GM12878 (cell line): Measurements from ENCODE around the gene ZBTB32. TPM values are rescaled to one million over a fixed set of nuclear protein-coding genes. Genes with fewer than 3 reads are reported as not detected.

ENCODE experiments used
- ATAC-seq: fragments of 200-7000 bp; cut with Tn5 transposase; 3 replicates; pipeline ENCODE4 v1.9.1; 2020; ENCODE audit warnings: mild to moderate bottlenecking, moderate library complexity
- BruUV-seq: library from RNA; stranded (reverse); fragments of 400-500 nt; replicated peaks from 2 replicates; lab custom pipeline; 2021; lab: Mats Ljungman, UMichigan
- CTCF ChIA-PET: fragments of 300-600 bp; sonication (Branson Sonifier 250); formaldehyde crosslinking; extraction: SDS; loops from one replicate; lab custom pipeline; 2021; ENCODE audit warnings: inconsistent platforms; lab: Yijun Ruan, JAX
- POLR2A ChIA-PET: fragments of 350-600 bp; formaldehyde crosslinking; extraction: SDS; loops from one replicate; lab custom pipeline; 2021; ENCODE audit warnings: inconsistent platforms; lab: Charles Lee
- RAD21 ChIA-PET: fragments of 300-600 bp; sonication (Branson Sonifier 250); formaldehyde crosslinking; loops from one replicate; lab custom pipeline; 2023; ENCODE audit warnings: antibody characterized with exemption; ENCODE audit not compliant: unreplicated experiment; lab: Charles Lee
- SMC1A ChIA-PET: fragments of 300-600 bp; sonication (Branson Sonifier 250); formaldehyde crosslinking; loops from one replicate; lab custom pipeline; 2023; ENCODE audit not compliant: unreplicated experiment, uncharacterized antibody; lab: Charles Lee
- DNase-seq: peaks from one replicate; pipeline ENCODE4 v3.0.0-alpha.2; 2011; ENCODE audit warnings: low read depth, low spot score
- FAIRE-seq: peaks from 3 replicates; lab custom pipeline; 2011; peaks lifted over from hg19 to GRCh38; lab: Jason Lieb, UNC
- H2AFZ ChIP-seq: 2 replicates; pipeline ENCODE4 v1.6.0; 2011; ENCODE audit warnings: low read depth, low read length, control low read depth; ENCODE audit not compliant: control insufficient read depth
- H3K27ac ChIP-seq: 2 replicates; pipeline ENCODE4 v1.5.1; 2011; ENCODE audit warnings: control low read depth; ENCODE audit not compliant: control insufficient read depth, insufficient read depth
- H3K27me3 ChIP-seq, 2 experiments: replicated peaks in 1 of 2; 2 replicates each; pipeline versions ENCODE4 v1.6.0 to v1.6.1; 2011; ENCODE audit warnings: low read length in 1 of 2; ENCODE audit not compliant: control insufficient read depth in 2 of 2, insufficient read depth in 2 of 2
- H3K36me3 ChIP-seq, 2 experiments: 2 replicates each; pipeline ENCODE4 v1.5.1; 2011; ENCODE audit warnings: low read length in 1 of 2; ENCODE audit not compliant: control insufficient read depth in 2 of 2, insufficient read depth in 2 of 2
- H3K4me1 ChIP-seq: 2 replicates; pipeline ENCODE4 v1.6.1; 2011; ENCODE audit warnings: mild to moderate bottlenecking, low read length, moderate library complexity, mixed read lengths; ENCODE audit not compliant: control insufficient read depth, insufficient read depth
- H3K4me2 ChIP-seq: 2 replicates; pipeline ENCODE4 v1.6.0; 2011; ENCODE audit warnings: control low read depth; ENCODE audit not compliant: control insufficient read depth, insufficient read depth
- H3K4me3 ChIP-seq: fragments of 200-600 bp; sonication (generic); 2 replicates; pipeline ENCODE4 v1.5.1; 2016
- H3K79me2 ChIP-seq: 2 replicates; pipeline ENCODE4 v1.6.0; 2011; ENCODE audit warnings: low read length; ENCODE audit not compliant: control insufficient read depth, insufficient read depth
- H3K9ac ChIP-seq: 2 replicates; pipeline ENCODE4 v1.8.0; 2011; ENCODE audit warnings: low read length, control low read depth, mixed read lengths; ENCODE audit not compliant: control insufficient read depth, insufficient read depth
- H3K9me3 ChIP-seq: replicated peaks from 3 replicates; pipeline ENCODE4 v1.5.1; 2011; ENCODE audit warnings: mild to moderate bottlenecking, low read length; ENCODE audit not compliant: control insufficient read depth, insufficient read depth
- H4K20me1 ChIP-seq: 2 replicates; pipeline ENCODE4 v1.6.0; 2011; ENCODE audit not compliant: control insufficient read depth, insufficient read depth
- ATF3 ChIP-seq: IDR thresholded peaks from 2 replicates; pipeline ENCODE4 v1.6.1; 2011; ENCODE audit warnings: low read depth, mild to moderate bottlenecking, low read length, moderate library complexity, borderline replicate concordance; ENCODE audit errors: extremely low read depth
- BACH1 ChIP-seq: fragments of 450-650 bp; IDR thresholded peaks from 2 replicates; pipeline ENCODE4 v1.6.1; 2017; ENCODE audit warnings: mild to moderate bottlenecking, borderline replicate concordance
- CHD4 ChIP-seq: fragments of 200-600 bp; sonication (generic); IDR thresholded peaks from 2 replicates; pipeline ENCODE4 v1.6.1; 2016; ENCODE audit warnings: mild to moderate bottlenecking
- IKZF1 ChIP-seq: fragments of 450-650 bp; conservative IDR thresholded peaks from 2 replicates; pipeline ENCODE4 v1.6.1; 2017; ENCODE audit warnings: antibody characterized with exemption, mild to moderate bottlenecking
- KDM1A ChIP-seq: fragments of 200-600 bp; sonication (generic); IDR thresholded peaks from 2 replicates; pipeline ENCODE4 v1.6.1; 2016; ENCODE audit warnings: borderline replicate concordance
- MTA3 ChIP-seq: IDR thresholded peaks from 2 replicates; pipeline ENCODE4 v1.6.1; 2012; ENCODE audit warnings: low read length, inconsistent platforms, borderline replicate concordance
- MYC ChIP-seq: IDR thresholded peaks from 2 replicates; pipeline ENCODE4 v1.6.1; 2011; ENCODE audit warnings: mild to moderate bottlenecking, low read length, moderate library complexity, inconsistent platforms; ENCODE audit not compliant: insufficient read depth, insufficient replicate concordance, insufficient read length, severe bottlenecking
- NRF1 ChIP-seq: conservative IDR thresholded peaks from 2 replicates; pipeline ENCODE4 v1.6.1; 2011; ENCODE audit warnings: mild to moderate bottlenecking, low read depth, low read length, improper control_type of control experiment
- POLR2AphosphoS2 ChIP-seq: IDR thresholded peaks from 2 replicates; pipeline ENCODE4 v1.6.1; 2011; ENCODE audit warnings: low read depth, mild to moderate bottlenecking, low read length, improper control_type of control experiment, moderate library complexity
- POLR2AphosphoS5 ChIP-seq: IDR thresholded peaks from 2 replicates; pipeline ENCODE4 v1.6.1; 2011; ENCODE audit warnings: mild to moderate bottlenecking, low read length, inconsistent platforms
- RELA ChIP-seq: fragments of 450-650 bp; IDR thresholded peaks from 2 replicates; pipeline ENCODE4 v1.8.0; 2014; ENCODE audit warnings: borderline replicate concordance; ENCODE audit not compliant: partially characterized antibody
- STAT3 ChIP-seq: IDR thresholded peaks from 2 replicates; pipeline ENCODE4 v1.6.1; 2011; ENCODE audit warnings: low read depth, low read length, improper control_type of control experiment
- TCF7 ChIP-seq: IDR thresholded peaks from 2 replicates; pipeline ENCODE4 v1.6.1; 2014; ENCODE audit warnings: antibody characterized with exemption, borderline replicate concordance
- ZBTB33 ChIP-seq: fragments of 450-650 bp; IDR thresholded peaks from 2 replicates; pipeline ENCODE4 v1.6.1; 2017; ENCODE audit warnings: mild to moderate bottlenecking
- WGBS: methylation state at CpG from one replicate; pipeline ENCODE4 v1.1.6; 2016; ENCODE audit warnings: low lambda C conversion rate; ENCODE audit not compliant: insufficient replicate concordance, insufficient coverage; ENCODE audit errors: missing lambda C conversion rate; 5-methylcytosine and 5-hydroxymethylcytosine counted together
- in situ Hi-C: fragments of 300-500 bp; cut with MboI; formaldehyde crosslinking; loops from 9 replicates; pipeline ENCODE4 v1.14.3; 2018; ENCODE audit warnings: mixed read lengths
- intact Hi-C: fragments of 100-400 bp; cut with micrococcal nuclease; formaldehyde crosslinking; loops from one replicate; pipeline ENCODE4 v1.14.2; 2022; ENCODE audit not compliant: unreplicated experiment
- polyA plus RNA-seq, 11 experiments: library from polyadenylated mRNA; depleted of rRNA in 4 of 11; unstranded in 6 of 11; stranded (reverse) in 5 of 11; fragments of >200 nt; fragmentation: Nextera tagmentation in 4 of 11; fragmentation: Illumina TruSeq in 1 of 11; extraction: Ambion mirVana in 4 of 11; extraction: Trizol in 1 of 11; gene quantifications; 1 replicate in 1 of 11; 2 replicates in 10 of 11; pipeline versions ENCODE4 v1.2.1 to v1.2.3, GENCODE V29; 2011 to 2016; ENCODE audit warnings: inconsistent platforms in 2 of 11, missing spikeins in 2 of 11, low read depth in 1 of 11
- total RNA-seq, 4 experiments: library from RNA; depleted of rRNA in 3 of 4; stranded (reverse); fragments of >200 nt in 3 of 4; fragmentation: Illumina TruSeq in 1 of 4; extraction: Trizol in 1 of 4; gene quantifications; 2 replicates each; pipeline versions ENCODE4 v1.2.1 to v1.2.3, GENCODE V29; 2013 to 2021
- TF ChIP-seq, protein P1 (sequence below): fragments of 450-650 bp; formaldehyde crosslinking; IDR thresholded peaks from 2 replicates; pipeline ENCODE4 v1.4.0; 2020; ENCODE audit warnings: mild to moderate bottlenecking, moderate library complexity

Gene ZBTB32
- total and polyA plus RNA-seq, 10 of the 15 experiments (the other 5 are each of a cell fraction or from before 2014, with no cell fraction given): 1.0 to 46.7 (median 16.0) TPM

- no peak for DNase-seq
- no peaks in the 10 kb centered on the region for H3K27me3 ChIP-seq
- no peaks in the 10 kb centered on the region; the same call in 1 of the 2 replicates for H4K20me1 ChIP-seq
- H3K27ac ChIP-seq: no peak overlapping the region
- no peak overlapping the region for H3K4me2 ChIP-seq
- 96% methylated on average over 17 of the region's 17 CpGs for WGBS
- SMC1A ChIA-PET: interaction anchor here (1.0 kb wide), 1 partner anchor 24 kb away, joined by 4 read pairs; no protein-coding TSS in a partner anchor
- peaks cover 34% of the 10 kb centered on the region for H3K79me2 ChIP-seq
- CTCF ChIA-PET: interaction anchor here (1.4 kb wide), 1 partner anchor 17 kb away, joined by 4 read pairs; no protein-coding TSS in a partner anchor
- no peak overlapping the region for H2AFZ ChIP-seq
- POLR2A ChIA-PET: interaction anchor here (1.5 kb wide), 1 partner anchor 20 kb away, joined by 4 read pairs; no protein-coding TSS in a partner anchor
- BruUV-seq: no TSS peak
- intact Hi-C loops (no loop called here), in situ Hi-C loops (no loop called here)
- H3K9me3 ChIP-seq: no peaks in the 10 kb centered on the region
- H3K36me3 ChIP-seq: peaks cover 19 to 26% of the 10 kb centered on the region in 2 experiments
- H3K4me1 ChIP-seq: peaks cover 14% of the 10 kb centered on the region
- no peak overlapping the region for H3K9ac ChIP-seq
- RAD21 ChIA-PET: no interaction called here
- no peak overlapping the region for H3K4me3 ChIP-seq
- no peak for FAIRE-seq
- no peak for ATAC-seq
- TF ChIP-seq NRF1: no peak
- no peak for TF ChIP-seq MYC
- TF ChIP-seq TCF7: no peak
- TF ChIP-seq, protein P1, sequence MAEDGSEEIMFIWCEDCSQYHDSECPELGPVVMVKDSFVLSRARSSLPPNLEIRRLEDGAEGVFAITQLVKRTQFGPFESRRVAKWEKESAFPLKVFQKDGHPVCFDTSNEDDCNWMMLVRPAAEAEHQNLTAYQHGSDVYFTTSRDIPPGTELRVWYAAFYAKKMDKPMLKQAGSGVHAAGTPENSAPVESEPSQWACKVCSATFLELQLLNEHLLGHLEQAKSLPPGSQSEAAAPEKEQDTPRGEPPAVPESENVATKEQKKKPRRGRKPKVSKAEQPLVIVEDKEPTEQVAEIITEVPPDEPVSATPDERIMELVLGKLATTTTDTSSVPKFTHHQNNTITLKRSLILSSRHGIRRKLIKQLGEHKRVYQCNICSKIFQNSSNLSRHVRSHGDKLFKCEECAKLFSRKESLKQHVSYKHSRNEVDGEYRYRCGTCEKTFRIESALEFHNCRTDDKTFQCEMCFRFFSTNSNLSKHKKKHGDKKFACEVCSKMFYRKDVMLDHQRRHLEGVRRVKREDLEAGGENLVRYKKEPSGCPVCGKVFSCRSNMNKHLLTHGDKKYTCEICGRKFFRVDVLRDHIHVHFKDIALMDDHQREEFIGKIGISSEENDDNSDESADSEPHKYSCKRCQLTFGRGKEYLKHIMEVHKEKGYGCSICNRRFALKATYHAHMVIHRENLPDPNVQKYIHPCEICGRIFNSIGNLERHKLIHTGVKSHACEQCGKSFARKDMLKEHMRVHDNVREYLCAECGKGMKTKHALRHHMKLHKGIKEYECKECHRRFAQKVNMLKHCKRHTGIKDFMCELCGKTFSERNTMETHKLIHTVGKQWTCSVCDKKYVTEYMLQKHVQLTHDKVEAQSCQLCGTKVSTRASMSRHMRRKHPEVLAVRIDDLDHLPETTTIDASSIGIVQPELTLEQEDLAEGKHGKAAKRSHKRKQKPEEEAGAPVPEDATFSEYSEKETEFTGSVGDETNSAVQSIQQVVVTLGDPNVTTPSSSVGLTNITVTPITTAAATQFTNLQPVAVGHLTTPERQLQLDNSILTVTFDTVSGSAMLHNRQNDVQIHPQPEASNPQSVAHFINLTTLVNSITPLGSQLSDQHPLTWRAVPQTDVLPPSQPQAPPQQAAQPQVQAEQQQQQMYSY (CRISPR knock-in tag): no peak
- TF ChIP-seq RELA: no peak
- TF ChIP-seq POLR2AphosphoS2: no peak
- no peak for TF ChIP-seq ATF3
- TF ChIP-seq ZBTB33: no peak
- TF ChIP-seq STAT3: no peak
- TF ChIP-seq CHD4: no peak
- TF ChIP-seq BACH1: no peak
- TF ChIP-seq IKZF1: no peak
- TF ChIP-seq POLR2AphosphoS5: no peak
- no peak for TF ChIP-seq KDM1A
- TF ChIP-seq MTA3: no peak
Measured at GRCh38 chr19:35720648-35721047, 16.3 kb downstream of the ZBTB32 start.
